Measurements from ENCODE around the gene LPIN1.
A peak's percentile ranks its signal among the peaks of the same experiment; 100 is the strongest.
"Not testable (repeated sequence)": the region's sequence is repeated elsewhere in the genome, so short reads cannot be mapped to it uniquely, and the experiment has no call there.

The LPIN1 gene

DNA sequence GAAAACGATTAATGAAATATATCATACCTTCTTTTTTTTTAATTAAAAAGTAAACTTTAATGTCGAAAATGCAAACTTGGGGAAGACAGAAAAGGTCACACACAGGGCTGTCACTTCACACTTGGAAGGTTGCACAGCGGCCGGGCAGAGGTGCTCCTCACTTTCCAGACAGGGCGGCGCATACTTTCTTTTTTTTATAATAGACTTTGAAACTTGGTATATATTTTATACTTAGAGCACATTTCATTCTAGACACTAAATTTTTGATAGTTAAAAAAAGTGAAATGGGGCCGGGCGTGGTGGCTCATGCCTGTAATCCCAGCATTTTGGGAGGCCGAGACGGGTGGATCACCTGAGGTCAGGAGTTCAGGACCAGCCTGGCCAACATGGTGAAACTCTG is 66.9 kb downstream of the LPIN1 start:
- not testable (repeated sequence) for DNase-seq

DNA sequence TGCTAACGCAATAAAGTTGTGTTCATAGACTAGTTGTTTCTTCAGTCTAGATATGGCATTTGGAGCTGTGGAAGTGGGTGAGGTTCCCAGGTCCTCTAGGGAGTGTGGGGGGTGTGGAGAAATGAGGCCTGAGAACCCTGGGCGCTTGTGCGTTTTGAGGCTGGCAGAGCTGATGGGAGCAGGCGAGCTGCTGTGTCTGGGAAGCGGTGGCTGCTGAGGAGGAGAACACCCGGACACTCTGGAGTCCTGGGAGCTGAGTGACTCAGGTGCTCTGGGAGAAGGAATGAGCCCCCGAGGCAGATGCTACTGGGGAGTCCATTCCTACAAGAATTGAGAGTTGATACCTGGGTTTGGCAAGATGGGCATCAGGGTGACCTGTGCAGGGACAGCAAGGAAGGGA is 67.5 kb downstream of the LPIN1 start:
- DNase-seq = no peak

DNA sequence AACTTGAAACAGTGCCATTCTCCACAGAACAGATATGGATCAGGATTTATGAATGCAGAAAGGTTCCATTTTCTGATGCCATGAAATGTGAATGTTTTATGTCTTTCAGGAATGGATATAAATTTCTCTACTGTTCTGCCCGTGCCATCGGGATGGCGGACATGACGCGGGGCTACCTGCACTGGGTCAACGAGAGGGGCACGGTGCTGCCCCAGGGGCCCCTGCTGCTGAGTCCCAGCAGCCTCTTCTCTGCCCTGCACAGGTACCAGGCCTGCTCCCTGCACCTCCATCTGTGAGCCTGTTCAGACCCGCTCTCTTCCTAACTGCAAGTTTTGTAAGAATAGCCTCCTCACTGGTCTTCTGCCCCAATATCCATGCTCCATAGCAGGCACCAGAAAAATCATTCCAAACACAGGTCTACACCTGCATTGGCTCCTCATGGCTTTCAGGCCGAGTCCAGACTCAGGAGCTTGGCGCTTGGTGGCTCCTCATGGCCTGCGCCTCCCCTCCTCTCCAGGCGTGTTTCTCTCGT is 68.6 kb downstream of the LPIN1 start:
- no peak for DNase-seq

DNA sequence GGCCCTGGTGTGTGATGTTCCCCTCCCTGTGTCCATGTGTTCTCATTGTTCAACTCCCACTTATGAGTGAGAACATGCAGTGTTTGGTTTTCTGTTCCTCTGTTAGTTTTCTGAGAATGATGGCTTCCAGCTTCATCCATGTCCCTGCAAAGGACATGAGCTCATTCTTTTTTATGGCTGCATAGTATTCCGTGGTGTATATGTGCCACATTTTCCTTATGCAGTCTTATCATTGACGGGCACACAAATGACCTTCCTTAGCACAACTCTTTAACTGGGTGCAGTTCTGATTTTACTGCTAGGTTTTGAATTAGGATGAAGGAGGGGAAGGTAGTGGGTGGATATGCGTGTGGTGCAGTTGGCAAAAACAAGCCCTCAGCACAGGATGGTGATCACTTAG is 70.5 kb downstream of the LPIN1 start:
- DNase-seq = not testable (repeated sequence)

DNA sequence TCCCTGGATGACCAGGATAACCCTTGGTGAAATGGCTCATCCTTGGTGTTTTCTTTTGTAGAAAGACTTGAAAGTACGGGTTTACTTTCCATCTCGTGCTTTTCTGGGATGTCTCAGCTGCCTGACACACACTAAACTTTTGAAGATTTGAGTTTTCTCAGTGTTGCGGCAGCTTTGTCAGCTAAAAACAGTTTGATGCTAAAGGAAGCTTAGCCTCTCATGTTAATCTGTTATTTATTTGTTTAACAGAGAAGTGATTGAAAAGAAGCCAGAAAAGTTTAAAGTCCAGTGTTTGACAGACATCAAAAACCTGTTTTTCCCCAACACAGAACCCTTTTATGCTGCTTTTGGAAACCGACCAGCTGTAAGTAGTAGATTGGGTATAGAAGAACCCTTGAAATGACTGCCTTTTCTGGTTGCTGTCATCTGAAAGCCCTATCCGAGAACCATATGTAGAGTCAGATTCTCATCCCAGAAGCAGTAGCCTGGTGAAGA is 72.8 kb downstream of the LPIN1 start:
- no peak for DNase-seq

DNA sequence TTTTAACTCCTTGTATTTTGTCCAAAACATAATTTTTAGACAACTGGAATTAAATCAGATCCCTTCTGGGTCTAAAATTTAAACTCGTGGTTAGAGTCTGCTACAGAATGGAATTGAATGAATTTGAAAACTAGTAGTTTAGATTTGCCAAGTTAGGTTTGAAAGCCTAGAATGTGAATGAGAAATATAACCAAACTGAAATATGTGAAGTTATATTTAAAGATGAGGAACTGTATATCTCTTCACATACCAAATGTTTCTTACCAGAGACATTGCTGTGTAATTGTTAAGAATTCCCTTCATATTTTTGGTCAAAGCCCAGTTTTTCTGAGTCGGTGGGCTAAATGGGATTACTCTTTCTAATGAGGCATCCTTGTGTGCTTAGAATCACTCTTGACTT is 74.2 kb downstream of the LPIN1 start:
- DNase-seq = no peak

DNA sequence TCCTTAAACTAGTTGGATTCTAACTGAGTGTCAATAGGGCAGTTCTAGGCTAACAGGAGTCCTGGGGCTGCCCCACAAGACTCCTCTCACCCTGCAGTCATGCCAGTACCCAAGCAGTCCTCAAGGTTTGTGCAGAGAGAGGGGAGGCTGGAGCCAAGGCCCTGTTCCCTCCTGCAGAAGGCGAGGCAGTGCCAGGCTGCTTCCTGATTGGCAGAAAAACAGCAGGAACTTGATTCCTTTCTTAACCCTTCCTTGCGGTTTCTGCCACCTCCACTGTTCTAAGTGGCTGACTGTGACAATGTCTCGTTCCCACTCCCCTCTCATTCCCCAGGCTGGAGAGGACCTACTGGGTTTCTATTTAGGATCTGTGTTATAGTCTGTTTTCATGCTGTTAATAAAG is 75.3 kb downstream of the LPIN1 start:
- no peak for DNase-seq

DNA sequence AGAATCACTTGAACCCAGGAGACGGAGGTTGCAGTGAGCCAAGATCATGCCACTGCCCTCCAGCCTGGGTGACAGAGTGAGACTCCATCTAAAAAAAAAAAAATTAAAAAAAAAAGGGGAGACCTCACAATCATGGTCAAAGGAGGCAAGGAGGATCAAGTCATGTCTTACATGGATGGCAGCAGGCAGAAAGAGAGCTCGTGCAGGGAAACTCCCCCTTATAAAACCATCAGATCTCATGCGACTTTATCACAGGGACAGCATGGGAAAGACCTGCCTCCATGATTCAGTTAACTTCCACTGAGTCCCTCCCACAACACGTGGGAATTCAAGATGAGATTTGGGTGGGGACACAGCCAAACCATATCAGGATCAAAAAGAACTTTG is 75.9 kb downstream of the LPIN1 start:
- DNase-seq = not testable (repeated sequence)

DNA sequence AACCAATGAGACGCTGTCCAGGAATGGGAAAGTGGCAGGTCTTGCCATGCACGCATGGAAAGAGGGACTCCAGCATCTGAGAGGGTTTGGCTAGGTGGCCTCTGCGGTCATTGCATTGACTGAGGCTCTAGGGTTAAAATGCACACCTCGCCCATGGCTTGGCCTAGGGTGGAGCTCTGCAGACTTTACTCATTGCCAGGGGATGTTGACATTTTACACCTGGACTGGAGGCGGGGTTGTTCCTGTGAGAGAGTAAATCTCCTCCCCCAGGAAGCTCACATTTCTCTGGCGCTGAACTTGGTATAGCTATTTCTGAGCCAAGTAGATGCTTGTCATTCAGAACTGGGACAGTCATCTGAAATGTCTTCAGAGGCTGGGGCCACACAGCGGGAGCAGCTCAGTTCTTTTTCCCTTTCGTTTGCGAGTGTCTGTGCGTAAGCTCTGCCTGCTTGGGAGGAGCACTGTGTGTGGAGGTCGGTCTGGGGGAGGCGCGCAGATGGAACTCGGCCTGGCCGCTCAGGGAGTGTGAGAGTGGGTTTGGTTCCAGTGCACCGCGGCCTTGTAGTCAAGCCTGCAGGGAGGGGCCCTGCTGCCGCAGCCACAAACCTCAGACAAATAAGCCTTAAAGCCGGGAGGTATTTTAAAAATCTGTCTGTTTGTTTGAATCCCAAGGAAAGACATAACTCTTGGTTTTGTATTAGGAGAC is 76.5 kb downstream of the LPIN1 start:
- DNase-seq = no peak

DNA sequence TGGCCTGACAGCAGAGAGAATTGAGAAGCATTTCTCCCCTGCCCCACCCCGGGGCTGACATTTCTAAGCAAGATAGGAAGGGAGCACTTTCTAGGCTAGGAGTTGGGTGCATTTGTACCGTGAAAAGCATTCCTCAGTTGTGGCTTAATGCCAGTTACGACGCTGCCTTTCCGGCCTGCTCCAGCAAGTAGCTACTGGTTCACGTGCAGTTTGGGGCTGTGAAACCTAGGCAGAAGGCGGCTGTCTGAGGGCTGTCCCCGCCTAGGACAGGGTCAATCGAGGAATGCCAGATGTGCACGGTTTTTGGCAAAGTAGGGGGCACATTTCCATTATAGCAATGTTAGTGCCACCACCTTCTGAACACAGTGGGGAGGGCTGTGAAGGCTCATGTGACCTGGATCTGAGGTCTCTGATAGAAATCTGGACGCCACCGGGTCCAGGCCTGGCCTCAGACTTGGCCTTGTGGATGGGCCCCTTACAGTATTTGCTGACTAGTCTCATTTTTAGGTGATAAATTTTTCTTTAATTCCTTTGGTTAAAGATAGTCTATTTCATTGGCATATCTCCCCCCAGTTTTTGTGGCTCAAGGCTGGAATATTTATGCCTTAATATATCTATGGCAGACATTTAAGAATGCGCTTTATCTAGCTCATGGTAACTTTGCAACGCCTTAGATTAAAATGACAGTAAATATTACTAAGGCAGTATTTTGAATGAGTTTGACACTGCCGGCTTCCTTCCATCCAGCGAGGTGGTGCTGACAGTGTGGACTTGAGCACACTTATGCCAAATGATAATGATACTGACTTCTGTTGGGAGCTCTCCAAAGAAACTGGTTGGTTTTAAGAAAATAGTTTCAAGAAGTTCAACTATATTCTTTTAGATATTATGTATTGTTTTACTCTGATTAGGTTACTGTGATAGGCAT is 78.7 kb downstream of the LPIN1 start:
- no peak for DNase-seq

DNA sequence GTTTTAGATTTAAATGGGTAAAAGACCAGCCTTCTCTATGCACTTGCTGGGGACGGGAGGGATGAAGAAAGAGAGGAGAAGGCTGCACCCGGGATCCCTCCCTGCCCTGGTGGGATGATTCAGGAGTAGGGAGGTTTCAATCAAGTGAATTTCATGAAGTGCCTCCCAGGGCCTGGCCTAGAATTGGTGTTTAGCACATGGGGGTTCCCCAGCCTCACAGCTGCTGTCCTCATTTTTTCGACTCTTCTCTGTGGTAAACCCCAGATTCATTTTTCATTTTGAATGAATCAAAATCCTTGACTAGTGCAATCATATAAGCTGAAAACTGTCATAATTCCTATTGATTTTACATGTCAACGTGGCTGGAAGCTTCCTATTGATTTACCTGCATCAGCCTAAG is 81.1 kb downstream of the LPIN1 start:
- no peak for DNase-seq

DNA sequence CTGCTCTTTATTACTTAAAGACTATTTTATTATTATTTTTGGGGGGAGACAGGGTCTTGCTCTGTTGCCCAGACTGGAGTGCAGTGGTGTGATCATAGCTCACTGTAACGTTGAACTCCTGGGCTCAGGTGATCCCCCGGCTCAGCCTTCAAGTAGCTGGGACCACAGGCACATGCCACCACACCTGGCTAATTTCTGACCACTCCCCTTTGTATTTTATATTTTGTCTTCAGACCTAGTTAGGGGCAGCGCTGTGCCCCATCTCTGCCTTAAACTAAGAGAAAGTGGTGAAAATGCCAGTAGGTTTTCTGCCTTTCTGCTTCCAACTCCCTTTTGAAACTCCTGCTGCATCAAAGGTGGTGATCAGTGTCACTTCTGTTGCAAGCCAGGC is 82.5 kb downstream of the LPIN1 start:
- DNase-seq = no peak

DNA sequence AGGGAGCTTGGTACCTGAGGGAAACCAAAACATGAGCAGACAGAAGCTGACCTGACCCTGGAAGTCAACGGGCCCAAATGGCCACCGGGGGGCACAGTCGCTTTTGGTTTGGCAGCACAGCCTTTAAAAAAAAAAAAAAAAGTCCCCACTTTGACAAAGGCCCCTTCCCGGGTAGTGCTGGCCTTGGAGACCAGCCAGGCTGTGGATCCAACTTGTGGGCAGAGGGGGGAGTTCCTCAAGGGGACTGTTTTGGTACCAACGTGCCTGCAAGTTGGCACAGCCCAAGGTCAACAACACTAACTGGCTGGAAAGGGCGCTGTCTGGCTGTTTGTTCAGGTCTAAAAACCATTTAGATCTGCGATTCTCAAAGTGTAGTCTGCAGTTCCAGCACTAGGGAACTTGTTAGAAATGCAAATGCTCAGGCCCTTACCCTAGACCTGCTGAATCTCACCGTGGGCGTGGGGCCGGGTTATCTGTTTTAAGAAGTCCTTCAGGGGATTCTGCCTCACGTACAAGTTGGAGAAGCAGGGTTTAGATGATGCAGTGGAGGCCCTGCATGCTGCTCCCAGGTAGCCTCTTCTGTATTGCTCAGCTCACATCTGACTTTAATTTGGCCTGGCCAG is 83.0 kb downstream of the LPIN1 start:
- peak; percentile 40 for DNase-seq

DNA sequence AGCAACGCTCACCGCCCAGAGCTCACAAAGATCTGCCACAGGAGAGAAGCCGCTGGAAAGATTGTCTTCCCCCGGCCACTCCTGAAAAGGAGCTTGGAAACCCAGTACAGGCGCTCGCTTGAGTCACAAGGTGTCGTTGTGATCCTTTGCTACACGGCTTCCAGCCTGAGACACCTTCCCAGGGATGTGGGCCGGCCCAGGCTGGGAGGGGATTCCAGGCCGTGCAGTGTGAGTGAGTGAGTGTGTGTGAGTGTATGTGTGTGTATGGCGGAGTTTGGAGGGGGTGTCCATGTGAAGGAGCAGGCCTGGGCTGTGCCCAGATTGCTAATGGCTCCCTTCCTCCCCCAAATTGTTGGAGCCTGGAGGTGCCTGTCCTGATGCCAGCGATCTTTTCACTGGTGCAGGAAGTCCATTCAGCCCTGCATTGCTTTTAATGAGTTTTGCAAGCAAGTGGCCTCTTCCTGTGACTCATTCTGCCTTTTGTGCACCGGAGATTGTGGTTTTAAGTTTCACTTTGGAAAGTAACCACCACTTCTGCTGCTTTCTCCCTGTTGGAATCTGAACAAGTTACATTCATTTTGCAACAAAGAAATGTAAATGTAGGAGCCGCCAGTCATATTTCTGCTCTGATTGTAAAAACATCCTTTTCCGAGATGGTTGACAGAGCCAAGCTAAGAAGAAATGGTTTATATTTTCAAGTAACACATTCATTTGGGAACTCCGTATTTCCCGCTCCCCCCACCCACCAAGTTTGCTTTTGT is 83.7 kb downstream of the LPIN1 start:
- DNase-seq = peak; percentile 8

DNA sequence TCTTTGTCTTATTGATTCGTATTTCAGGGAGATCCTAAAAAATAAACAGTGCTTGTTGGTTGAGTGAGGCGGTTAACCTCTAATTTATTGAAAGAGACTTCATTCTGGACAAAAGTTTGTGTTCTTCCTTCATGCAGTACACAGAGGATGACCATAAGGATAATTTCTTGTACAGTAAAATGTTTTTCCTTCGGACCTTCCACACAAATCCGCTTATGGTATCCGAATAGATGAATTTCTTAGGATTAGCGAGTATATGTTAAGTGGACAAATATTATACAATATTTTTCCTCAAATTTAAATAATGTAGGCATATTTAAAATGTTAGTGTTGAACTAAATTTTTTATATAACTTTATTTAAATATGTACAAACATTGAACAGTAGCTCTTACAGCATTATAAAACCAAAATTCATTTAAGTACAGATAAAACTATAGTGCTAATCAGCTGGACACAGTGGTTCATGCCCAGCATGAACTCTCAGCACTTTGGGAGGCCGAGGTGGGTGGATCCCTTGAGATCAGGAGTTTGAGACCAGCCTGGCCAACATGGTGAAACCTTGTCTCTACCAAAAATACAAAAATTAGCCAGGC is 84.4 kb downstream of the LPIN1 start:
- DNase-seq = no peak

DNA sequence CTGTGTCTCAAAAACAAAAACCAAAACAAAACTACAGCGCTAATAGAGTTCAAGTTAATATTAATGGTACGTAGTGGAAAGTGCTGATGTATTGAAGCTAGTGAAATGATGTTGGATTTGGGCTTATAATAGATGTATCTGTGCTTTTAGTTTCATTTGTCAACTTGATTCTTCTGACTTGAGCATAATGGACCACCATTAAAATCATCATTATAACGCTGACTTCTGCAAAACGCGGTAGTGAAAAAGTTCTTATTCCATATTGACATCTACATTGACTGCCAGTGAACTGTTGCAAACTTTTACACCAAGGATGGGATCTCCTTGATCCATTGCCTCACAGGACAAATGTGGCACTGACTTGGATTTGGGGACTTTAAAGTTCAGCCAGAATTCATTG is 85.0 kb downstream of the LPIN1 start:
- no peak for DNase-seq

DNA sequence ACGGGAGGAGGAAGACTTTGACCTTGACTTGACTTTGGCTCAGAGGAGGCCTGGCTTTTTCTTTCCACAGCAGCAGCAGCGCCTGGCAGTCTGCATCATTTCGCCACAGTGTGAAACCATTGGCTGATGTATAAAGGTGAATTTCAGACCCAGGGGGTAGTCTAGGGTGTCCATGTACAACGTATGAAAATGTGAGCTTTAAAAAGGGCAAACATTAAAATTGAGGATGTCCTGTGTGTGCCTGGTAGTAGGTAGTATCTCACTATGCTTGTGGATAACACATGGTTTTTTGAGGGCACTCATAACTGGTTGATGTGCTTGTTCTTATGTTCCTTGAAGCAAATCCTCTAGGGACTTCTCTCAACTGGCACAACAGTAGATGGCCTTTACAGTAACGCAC is 86.1 kb downstream of the LPIN1 start:
- DNase-seq = no peak

DNA sequence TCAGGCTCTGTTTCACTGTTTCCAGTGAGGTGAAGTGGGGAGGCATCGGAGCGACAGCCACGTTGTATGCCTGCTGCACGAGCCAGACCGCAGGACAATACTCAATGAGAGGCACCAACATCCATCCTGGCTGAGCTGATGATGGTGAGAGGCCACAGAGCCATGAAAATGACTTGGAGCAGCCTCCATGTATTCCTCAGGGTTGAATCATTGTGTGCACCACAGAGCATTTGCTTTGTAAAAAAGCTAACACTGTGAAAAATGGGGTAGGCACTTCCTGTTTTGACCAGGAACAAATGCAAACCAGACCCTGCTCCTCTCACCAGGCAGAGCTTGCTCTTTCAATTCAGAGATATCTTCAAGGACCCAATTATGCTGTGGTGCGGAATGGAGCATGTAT is 87.2 kb downstream of the LPIN1 start:
- no peak for DNase-seq

DNA sequence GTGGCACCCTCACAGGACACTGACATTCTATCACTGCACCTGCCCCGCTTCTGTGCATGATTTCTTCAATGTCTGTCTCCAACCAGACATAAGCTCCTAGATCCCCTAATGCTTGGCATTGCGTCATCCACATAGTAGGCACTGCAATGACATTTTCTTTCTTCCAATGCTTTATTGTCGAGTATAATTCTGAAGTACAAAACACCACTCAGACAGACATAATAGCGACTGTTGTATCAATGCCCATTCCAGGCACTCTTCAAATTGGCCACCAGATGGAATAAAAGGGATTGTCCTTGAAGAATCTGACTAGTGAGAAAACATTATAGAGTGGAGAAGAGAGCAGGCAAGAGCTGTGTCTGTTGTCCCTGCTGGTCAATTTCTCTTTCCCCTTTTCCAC is 89.0 kb downstream of the LPIN1 start:
- DNase-seq = no peak

DNA sequence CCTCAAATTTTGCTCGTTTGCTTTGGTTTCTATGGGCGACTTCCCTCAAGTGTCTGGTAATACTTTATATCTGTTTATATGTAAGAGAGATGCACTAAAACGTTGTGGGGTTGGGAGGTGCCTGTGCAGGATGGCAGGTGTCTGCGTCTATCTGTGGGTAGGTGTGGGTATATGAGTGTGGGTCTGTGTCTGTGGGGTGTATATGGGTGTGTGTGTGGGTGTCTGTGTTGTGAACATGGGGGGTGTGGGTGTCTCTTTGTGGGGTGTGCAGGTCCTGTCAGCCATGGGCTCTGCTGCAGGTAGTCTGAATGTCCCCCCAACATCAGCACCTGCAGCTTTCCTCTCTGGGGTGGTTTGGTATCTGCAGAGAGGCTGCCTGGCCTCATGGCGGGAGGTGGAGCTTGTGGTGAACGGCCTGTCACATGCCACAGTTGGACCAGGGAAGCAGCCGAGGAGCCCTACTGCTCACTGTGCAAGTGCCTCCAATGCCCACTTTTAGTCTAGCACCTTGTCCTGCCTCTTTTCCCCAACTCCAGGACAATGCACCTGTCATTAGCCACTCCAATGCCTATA is 90.3 kb downstream of the LPIN1 start:
- no peak for DNase-seq

DNA sequence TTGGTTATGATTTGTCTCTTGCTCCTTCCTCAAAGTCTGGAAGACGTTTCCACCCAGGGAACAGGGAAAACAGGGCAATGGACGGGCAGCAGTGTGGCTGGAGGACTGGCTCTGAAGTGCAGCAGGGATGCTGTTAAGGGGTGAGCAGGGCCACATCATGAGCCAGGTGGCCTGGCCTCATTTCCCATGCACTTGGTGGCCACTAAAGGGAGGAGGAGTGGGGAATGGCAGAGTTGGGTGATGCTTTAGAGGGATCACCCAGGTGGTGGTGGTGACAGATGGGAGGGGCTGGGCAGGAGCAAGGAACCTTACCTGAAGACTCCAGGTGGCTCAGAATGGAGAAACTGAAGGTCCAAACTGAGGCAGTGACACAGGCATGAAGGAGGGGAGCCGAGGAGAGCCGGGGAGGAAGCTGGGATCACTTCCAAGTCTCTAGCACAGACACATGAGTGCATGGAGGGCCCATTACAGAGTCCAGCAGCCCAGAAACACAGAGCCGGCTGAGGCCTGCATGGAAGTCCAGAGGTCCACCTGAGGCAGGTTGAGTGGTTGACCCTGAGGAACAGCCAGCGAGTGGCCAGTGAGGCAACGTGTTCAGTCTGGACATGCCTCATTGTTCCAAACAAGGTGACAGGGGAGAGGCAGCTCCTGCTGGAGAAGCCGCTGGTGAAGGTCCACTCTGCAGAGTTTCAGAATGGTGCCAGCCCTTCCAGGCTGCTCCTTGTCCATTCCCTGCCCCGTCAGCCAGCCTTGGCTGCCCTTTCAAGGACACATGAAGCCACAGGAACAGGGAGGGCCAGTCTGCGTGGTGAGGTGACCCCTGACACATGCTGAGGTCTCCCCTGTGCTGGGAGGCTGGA is 91.7 kb downstream of the LPIN1 start:
- no peak for DNase-seq
